Dedifferentiated amniotic fluid mesenchymal stem cell (primary cell): ENCODE data around the gene PTPRM.

ENCODE experiments used
- DNase-seq: peaks from one replicate; pipeline ENCODE4 v3.0.0-alpha.2; 2016; ENCODE audit errors: extremely low spot score

The PTPRM gene

DNA sequence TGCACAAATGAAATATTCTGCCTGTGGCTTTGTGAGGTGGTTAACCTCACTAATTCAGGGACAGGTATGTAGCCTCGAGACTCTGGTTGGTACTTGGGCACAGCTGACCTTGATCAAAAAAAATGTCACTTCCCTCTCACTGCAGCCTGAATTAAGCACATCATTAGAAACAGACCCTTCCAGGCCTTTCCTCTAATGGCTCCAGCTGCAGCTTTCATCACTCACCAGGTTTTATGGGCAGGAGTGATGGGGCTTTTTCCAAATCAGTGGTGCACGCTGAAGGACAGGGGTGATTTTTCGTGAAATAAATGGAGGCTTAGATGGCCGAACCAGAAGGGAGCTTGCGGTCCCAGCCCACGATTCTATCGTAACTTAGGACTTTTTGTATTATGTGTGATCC is 829.1 kb downstream of the PTPRM start:
- no peak for DNase-seq

- DNase-seq, result no peak
These were observed 829.9 kb downstream of the PTPRM start for GRCh38 chr18:8397034-8397433.

DNA sequence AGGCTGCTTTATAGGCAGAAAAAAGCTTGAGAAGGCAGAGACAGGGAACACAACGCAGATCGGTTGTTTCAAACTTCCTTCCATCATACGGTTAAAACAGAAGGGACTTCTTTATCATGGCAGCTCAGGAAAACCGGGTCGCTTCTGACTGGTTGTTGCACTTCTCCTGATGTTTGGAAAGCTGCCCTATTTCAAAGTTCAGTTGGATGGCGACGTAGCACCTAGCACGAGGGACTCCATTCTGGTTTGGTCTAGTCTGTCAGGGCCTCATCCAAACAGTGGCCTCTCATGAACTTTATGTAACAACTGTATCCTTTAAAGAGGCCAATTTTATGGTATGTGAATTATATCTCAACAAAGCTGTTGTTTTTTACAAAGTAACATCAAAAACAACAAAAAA is 832.0 kb downstream of the PTPRM start:
- DNase-seq, result no peak

DNA sequence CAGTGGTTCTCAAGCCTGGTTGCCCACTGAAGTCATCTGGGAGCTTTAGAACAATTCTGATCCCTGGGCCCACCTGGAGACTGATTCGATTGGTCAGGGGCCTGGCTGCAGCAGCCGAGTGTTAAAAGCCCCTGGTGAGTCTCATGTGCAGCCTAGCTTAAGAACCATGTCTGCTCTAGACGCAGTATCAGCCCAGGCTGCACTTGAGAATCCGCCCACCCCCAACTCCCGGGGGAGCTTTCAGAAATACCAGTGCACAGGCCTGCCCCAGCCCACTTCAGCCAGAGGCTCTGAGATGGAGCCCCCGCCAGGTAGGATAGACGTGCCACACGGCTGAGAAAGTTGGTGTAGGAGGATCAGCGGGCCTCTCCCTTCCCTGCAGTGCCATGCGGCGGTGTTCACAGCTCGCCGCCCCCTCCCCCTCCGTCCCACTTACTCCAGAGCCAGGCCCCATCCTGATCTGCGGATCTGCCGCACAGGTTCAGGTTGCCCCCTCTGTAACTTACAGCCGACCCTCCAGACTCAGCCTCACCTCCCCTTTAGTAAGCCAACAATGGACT is 833.2 kb downstream of the PTPRM start:
- DNase-seq, result no peak

DNA sequence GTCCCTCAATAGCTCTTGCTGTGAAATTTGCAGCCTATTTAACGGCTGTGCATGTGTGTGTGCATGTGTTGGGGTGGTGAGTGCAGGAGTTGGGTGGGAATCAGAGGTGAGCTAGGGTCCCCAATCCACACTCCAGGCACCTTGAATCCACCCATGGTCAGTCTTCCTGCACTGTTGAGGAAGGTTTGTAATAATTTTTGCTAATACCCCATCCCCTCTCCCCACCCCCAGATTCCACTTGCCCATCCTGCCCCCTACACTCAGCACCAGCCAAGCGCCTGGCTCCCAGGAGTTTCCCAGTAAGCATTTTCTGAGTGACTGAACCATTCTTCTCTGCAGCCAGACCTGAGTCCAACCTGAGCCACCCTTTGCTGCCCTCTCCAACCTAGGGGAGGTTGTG is 833.7 kb downstream of the PTPRM start:
- DNase-seq, result no peak

GRCh38 chr18:8401606-8402005 is 834.5 kb downstream of the PTPRM start:
- DNase-seq, result no peak

- DNase-seq, result no peak
These were observed 835.1 kb downstream of the PTPRM start for GRCh38 chr18:8402237-8402636.

DNA sequence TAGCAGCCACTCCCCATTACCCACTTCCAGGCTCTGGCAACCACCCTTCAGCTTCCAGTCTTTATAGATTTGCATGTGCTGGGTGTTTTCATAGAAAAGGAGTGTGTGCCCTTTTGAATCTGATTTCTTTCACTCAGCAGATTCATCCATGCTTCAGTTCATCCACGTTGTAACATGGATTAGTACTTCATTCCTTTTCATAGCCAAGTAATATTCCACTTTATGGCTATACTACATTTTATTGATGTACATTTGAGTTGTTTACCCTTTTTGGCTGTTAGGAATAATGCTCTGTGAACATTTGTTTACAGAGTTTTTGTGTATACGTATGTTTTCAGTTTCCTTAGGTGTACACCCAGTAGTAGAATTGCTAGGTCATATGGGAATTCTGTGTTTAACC is 836.6 kb downstream of the PTPRM start:
- no peak for DNase-seq

GRCh38 chr18:8406186-8406867 is 839.2 kb downstream of the PTPRM start:
- no peak for DNase-seq

DNA sequence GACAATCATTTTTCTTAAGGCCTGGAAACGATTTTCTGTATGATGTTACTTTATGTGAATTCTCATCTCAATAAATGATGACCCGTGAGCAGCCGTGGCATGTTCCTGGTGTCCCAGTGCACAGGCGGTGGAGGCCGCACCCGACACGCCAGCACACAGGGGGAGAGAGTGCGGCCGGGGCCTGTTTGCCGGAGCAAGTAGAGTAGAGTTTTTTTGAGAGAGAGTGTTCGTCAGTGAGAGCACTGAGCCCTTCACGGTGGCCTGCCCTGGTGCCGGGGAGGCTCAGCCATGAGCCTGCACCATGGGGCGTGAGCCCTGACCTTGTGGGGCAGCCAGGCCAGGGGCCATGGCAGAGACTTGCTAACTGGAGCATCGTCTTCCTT is 839.7 kb downstream of the PTPRM start:
- DNase-seq, result no peak

DNA sequence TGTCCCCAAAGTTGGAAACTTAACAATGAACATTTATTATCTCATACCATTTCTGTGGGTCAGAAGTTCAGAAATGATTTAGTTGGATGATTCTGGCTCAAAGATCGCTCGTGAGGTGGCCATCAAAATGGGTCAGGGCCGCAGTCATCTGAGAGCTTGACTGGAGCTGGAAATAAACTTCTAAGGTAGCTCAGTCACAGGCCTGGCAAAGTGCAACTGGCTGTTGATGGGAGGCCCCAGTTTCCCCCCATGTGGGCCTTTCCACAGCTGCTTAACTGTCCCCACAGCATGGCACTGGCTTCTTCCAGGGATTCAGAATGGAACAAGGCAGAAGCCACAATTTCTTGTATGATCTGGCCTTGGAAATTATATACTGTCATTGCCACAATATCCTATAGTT is 842.0 kb downstream of the PTPRM start:
- DNase-seq, result no peak

GRCh38 chr18:8411492-8411891 is 844.4 kb downstream of the PTPRM start:
- DNase-seq, result no peak

GRCh38 chr18:8412117-8412516 is 845.0 kb downstream of the PTPRM start:
- DNase-seq, result no peak

GRCh38 chr18:8413189-8413588 is 846.1 kb downstream of the PTPRM start:
- no peak for DNase-seq

DNA sequence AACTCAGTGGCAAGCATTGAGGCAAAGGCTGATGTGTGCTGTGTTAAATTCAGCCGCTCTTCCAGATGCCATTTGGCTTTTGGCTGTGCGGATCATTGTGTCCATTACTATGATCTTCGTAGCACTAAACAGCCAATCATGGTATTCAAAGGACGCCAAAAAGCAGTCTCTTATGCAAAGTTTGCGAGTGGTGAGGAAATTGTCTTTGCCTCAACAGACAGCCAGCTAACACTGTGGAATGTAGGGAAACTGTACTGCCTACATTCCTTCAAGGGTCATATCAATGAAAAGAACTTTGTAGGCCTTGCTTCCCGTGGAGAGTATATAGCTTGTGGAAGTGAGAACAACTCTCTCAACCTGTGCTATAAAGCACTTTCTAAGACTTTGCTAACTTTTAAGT is 846.6 kb downstream of the PTPRM start:
- DNase-seq, result no peak

DNA sequence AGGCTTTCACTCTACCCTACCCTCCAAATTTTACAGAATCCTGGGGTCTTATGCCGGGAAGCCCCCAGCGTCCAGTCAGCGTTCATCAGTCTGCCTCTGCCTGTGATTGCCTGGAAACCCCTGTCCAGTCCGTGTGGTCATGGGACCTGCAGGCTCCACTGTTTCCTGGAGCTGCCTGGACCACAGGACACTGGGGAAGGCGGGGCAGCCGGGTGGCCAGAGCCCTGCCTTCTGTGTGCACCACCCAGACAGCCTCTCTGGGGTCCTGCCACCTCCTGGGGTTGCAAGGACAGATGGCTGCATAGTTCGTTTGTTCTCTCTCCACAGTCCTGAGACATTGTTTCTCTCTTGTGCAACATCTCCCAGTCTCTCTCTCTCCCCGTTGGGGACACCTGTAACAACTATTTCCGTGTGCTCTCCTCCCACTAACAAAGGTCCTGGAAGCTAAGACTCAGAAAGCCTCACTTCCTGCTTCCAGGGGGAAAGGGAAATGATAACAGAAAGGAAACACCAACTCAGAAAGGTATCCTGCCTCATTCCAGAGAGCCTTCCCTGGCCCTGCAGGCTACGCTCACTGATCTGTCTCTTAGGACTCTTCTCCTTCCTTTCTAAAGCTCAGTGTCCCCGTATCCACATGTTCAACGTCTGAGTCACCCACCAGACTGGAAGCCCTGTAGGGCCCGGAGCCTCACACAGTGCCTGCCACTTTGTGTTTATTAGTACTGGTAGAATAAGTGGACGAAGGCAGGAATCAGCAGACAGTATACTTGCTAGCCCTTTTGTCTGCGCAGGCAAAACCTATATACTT is 849.3 kb downstream of the PTPRM start:
- DNase-seq, result no peak

- DNase-seq, result no peak
These were observed 855.3 kb downstream of the PTPRM start for GRCh38 chr18:8422391-8422790.

DNA sequence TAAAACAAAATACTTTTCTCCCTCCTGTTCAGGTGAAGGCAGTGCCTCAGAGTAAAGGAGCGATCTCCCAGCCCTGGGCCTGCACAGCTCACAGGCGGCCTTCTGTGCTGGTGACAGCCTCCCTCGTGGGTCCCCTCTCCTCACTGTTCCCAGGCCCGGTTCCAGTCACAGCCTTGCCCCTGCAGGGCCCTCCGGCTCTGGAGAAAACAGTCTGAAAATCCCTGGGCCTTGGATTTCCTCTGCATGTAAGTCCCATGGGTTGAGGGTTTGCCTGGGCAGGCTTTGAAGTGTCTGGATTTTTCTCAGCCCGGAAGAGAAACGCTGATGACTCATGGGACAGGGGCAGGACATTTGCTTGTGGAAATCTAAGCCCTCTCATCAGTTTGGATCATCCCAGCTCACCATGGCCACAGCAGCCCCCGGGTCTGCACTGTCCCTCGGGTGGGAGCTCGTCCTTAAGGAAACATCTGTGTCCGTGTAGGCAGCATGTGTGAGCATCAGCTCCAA is 856.0 kb downstream of the PTPRM start:
- DNase-seq, result peak; percentile 43

- no peak for DNase-seq
These were observed 857.4 kb downstream of the PTPRM start for GRCh38 chr18:8424481-8424880.

- DNase-seq, result peak; percentile 83
These were observed 858.0 kb downstream of the PTPRM start for GRCh38 chr18:8424917-8425725.

DNA sequence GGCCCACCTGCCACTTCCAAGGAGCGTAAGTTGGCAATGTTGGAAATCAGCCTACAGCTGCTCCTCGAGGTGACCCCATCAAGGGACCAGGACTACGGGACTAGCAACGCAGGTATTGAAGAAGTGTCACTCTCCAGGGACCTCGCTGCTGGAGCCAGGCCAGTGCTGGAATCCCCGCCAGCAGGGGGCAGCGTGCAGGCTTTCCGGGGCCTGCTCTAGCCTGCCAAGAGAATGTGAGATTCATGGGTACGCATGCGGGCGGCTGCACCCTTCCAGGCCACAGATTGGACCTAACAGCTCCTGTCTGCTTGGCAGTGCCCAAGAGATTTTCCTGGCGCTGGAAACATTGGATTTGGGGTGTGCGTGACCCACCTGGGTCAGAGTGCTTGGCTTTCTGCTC is 859.3 kb downstream of the PTPRM start:
- DNase-seq, result no peak

DNA sequence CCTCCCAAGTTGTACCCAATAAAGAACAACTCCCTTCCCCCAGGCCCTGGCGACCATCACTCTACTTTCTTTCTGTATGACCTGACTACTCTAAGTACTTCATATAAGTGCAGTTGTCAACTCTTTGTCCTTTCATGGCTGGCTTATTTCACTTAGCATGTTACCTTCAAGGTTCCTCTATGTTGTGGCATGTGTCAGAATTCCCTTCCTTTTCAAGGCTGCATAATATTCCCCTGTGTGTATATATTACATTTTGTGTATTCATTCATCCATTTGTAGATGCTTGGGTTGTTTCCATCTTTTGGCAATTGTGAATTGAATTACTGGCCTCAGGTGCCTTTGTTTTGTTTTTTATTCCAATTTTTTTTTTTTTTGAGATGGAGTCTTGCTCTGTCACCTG is 860.2 kb downstream of the PTPRM start:
- DNase-seq, result no peak
